GM19467 (cell line): ENCODE data around the gene RIN3.

ENCODE experiments used
- ATAC-seq: cut with Tn5 transposase; IDR thresholded peaks from one replicate; pipeline ENCODE4 v1.9.1; 2021; ENCODE audit warnings: mild to moderate bottlenecking, moderate library complexity; ENCODE audit not compliant: unreplicated experiment

The RIN3 gene

GRCh38 chr14:92482621-92483319 lies 30.8 kb upstream of the RIN3 start:
- no peak for ATAC-seq

- no peak for ATAC-seq
Measured at GRCh38 chr14:92484132-92484823, 29.3 kb upstream of the RIN3 start.

GRCh38 chr14:92486881-92487280 lies 26.7 kb upstream of the RIN3 start:
- no peak for ATAC-seq

- ATAC-seq: no peak
Measured at GRCh38 chr14:92487513-92488133, 26.0 kb upstream of the RIN3 start.

GRCh38 chr14:92489394-92490238 lies 24.0 kb upstream of the RIN3 start:
- ATAC-seq: no peak

- no peak for ATAC-seq
Measured at GRCh38 chr14:92490239-92490959, 23.2 kb upstream of the RIN3 start.

- ATAC-seq: no peak
Measured at GRCh38 chr14:92491782-92492181, 21.8 kb upstream of the RIN3 start.

GRCh38 chr14:92492258-92492657 lies 21.3 kb upstream of the RIN3 start:
- no peak for ATAC-seq

- ATAC-seq: no peak
Measured at GRCh38 chr14:92493024-92493423, 20.6 kb upstream of the RIN3 start.

- ATAC-seq: no peak
Measured at GRCh38 chr14:92493492-92493891, 20.1 kb upstream of the RIN3 start.

- ATAC-seq: no peak
Measured at GRCh38 chr14:92494512-92494911, 19.1 kb upstream of the RIN3 start.

- no peak for ATAC-seq
Measured at GRCh38 chr14:92495027-92495426, 18.6 kb upstream of the RIN3 start.

GRCh38 chr14:92496191-92496857 lies 17.3 kb upstream of the RIN3 start:
- ATAC-seq: no peak

- no peak for ATAC-seq
Measured at GRCh38 chr14:92497391-92497790, 16.2 kb upstream of the RIN3 start.

- no peak for ATAC-seq
Measured at GRCh38 chr14:92499234-92499633, 14.3 kb upstream of the RIN3 start.

GRCh38 chr14:92500491-92500941 lies 13.1 kb upstream of the RIN3 start:
- ATAC-seq: no peak

- ATAC-seq: no peak
Measured at GRCh38 chr14:92501891-92502351, 11.7 kb upstream of the RIN3 start.

- ATAC-seq: no peak
Measured at GRCh38 chr14:92502541-92503286, 10.9 kb upstream of the RIN3 start.
